Fibroblast of lung (primary cell): Measurements from ENCODE around the gene STIM1. TPM values are rescaled to one million over a fixed set of nuclear protein-coding genes. Genes with fewer than 3 reads are reported as not detected.

Experiments
- DNase-seq, 2 donors: peaks; one replicate each; pipeline versions ENCODE4 v3.0.0 to v3.0.0-alpha.2; 2010; ENCODE audit warnings: low read depth in 2 of 2
- H2AFZ ChIP-seq: 2 replicates; pipeline ENCODE4 v1.5.1; 2012; ENCODE audit warnings: low read length, control low read depth, inconsistent platforms
- H3K27ac ChIP-seq: 2 replicates; pipeline ENCODE4 v1.5.1; 2011; ENCODE audit warnings: low read length, control low read depth; ENCODE audit not compliant: insufficient read depth
- H3K27me3 ChIP-seq: 2 replicates; pipeline ENCODE4 v1.5.1; 2011; ENCODE audit warnings: mild to moderate bottlenecking, low read length; ENCODE audit not compliant: control insufficient read depth, insufficient read depth
- H3K36me3 ChIP-seq: 2 replicates; pipeline ENCODE4 v1.5.1; 2011; ENCODE audit warnings: low read length; ENCODE audit not compliant: control insufficient read depth, insufficient read depth
- H3K4me1 ChIP-seq: 2 replicates; pipeline ENCODE4 v1.5.1; 2011; ENCODE audit warnings: low read length; ENCODE audit not compliant: control insufficient read depth, insufficient read depth; ENCODE audit errors: extremely low read depth
- H3K4me2 ChIP-seq: 2 replicates; pipeline ENCODE4 v1.5.1; 2011; ENCODE audit warnings: low read length, control low read depth; ENCODE audit not compliant: insufficient read depth; ENCODE audit errors: extremely low read depth
- H3K4me3 ChIP-seq, 4 experiments: fragments of 200-600 bp in 1 of 4; sonication (generic) in 1 of 4; replicated peaks in 1 of 4; 2 replicates each; pipeline ENCODE4 v1.5.1; 2011 to 2016; ENCODE audit warnings: low read length in 4 of 4, low read depth in 3 of 4, mild to moderate bottlenecking in 3 of 4, control low read depth in 2 of 4, inconsistent platforms in 1 of 4, mixed read lengths in 1 of 4; ENCODE audit not compliant: insufficient read depth in 1 of 4; ENCODE audit errors: control extremely low read depth in 1 of 4
- H3K79me2 ChIP-seq: 2 replicates; pipeline ENCODE4 v1.5.1; 2012; ENCODE audit warnings: mild to moderate bottlenecking, low read length, inconsistent platforms; ENCODE audit not compliant: control insufficient read depth, insufficient read depth
- H3K9ac ChIP-seq: 2 replicates; pipeline ENCODE4 v1.5.1; 2011; ENCODE audit warnings: mild to moderate bottlenecking, low read length, control low read depth; ENCODE audit not compliant: insufficient read depth
- H3K9me3 ChIP-seq: 2 replicates; pipeline ENCODE4 v1.5.1; 2012; ENCODE audit warnings: low read depth, low read length; ENCODE audit not compliant: control insufficient read depth, insufficient read depth
- H4K20me1 ChIP-seq: 2 replicates; pipeline ENCODE4 v1.5.1; 2011; ENCODE audit warnings: low read length; ENCODE audit not compliant: control insufficient read depth, insufficient read depth; ENCODE audit errors: extremely low read depth
- CTCF ChIP-seq, 2 donors: IDR thresholded peaks in 1 of 2; conservative IDR thresholded peaks in 1 of 2; 1 replicate in 1 of 2; 2 replicates in 1 of 2; pipeline ENCODE4 v1.5.1; 2011 to 2012; ENCODE audit warnings: low read length in 2 of 2, control low read depth in 1 of 2, inconsistent platforms in 1 of 2, low read depth in 1 of 2, mild to moderate bottlenecking in 1 of 2
- EZH2 ChIP-seq: IDR thresholded peaks from 2 replicates; pipeline ENCODE4 v1.5.1; 2012; ENCODE audit warnings: low read length, control low read depth, mild to moderate bottlenecking; ENCODE audit errors: missing control alignments
- polyA plus RNA-seq, 2 donors: library from polyadenylated mRNA; depleted of rRNA in 1 of 2; stranded (reverse) in 1 of 2; unstranded in 1 of 2; fragments of >200 nt; gene quantifications; 2 replicates each; pipeline ENCODE4 v1.2.1, GENCODE V29; 2011 to 2012; ENCODE audit warnings: missing spikeins in 1 of 2
- total RNA-seq: library from RNA; depleted of rRNA; stranded (reverse); fragments of >200 nt; gene quantifications from 2 replicates; pipeline ENCODE4 v1.2.1, GENCODE V29; 2014

The STIM1 gene
- total and polyA plus RNA-seq, 2 donors (not counting 1 experiment from before 2014, with no cell fraction given): 38.1 to 44.6 TPM

GRCh38 chr11:3890014-3890413, 34.5 kb downstream of the STIM1 start:
- no peak for DNase-seq
- H3K9ac ChIP-seq: no peak overlapping the region
- no peak overlapping the region for H3K27ac ChIP-seq
- no peaks in the 10 kb centered on the region for H4K20me1 ChIP-seq
- no peak overlapping the region for H3K4me3 ChIP-seq
- no peaks in the 10 kb centered on the region for H3K4me1 ChIP-seq
- no peak overlapping the region for H3K4me2 ChIP-seq
- H2AFZ ChIP-seq: no peak overlapping the region
- TF ChIP-seq EZH2 (no peak), CTCF (conservative IDR thresholded peaks at IDR 0.05 in 1 of 2, IDR thresholded peaks at IDR 0.05 in 1 of 2; ENCODE audit: low read depth in 1 of 2, low read length in 2 of 2) (no peak)
- no peaks in the 10 kb centered on the region for H3K9me3 ChIP-seq
- no peaks in the 10 kb centered on the region for H3K36me3 ChIP-seq
- no peaks in the 10 kb centered on the region for H3K27me3 ChIP-seq
- H3K79me2 ChIP-seq: no peaks in the 10 kb centered on the region

GRCh38 chr11:3890806-3891205, 35.3 kb downstream of the STIM1 start:
- Histone ChIP-seq H3K4me1 (no peaks in the 10 kb centered on the region), H3K4me3 (no peak overlapping the region)

GRCh38 chr11:3891751-3892150, 36.3 kb downstream of the STIM1 start:
- H3K79me2 ChIP-seq: no peaks in the 10 kb centered on the region
- H3K4me1 ChIP-seq: no peaks in the 10 kb centered on the region
- DNase-seq: no peak
- H4K20me1 ChIP-seq: no peaks in the 10 kb centered on the region
- no peak overlapping the region for H3K9ac ChIP-seq
- no peak overlapping the region for H3K4me2 ChIP-seq
- H2AFZ ChIP-seq: no peak overlapping the region
- TF ChIP-seq EZH2 (no peak), CTCF (conservative IDR thresholded peaks at IDR 0.05 in 1 of 2, IDR thresholded peaks at IDR 0.05 in 1 of 2; ENCODE audit: low read depth in 1 of 2, low read length in 2 of 2) (no peak)
- no peaks in the 10 kb centered on the region for H3K9me3 ChIP-seq
- H3K27ac ChIP-seq: no peak overlapping the region
- no peaks in the 10 kb centered on the region for H3K36me3 ChIP-seq
- no peaks in the 10 kb centered on the region for H3K27me3 ChIP-seq
- H3K4me3 ChIP-seq: no peak overlapping the region

More at GRCh38 chr11:3890806-3891205, 35.3 kb downstream of the STIM1 start:
- Histone ChIP-seq H3K9me3 (no peaks in the 10 kb centered on the region), H3K79me2 (no peaks in the 10 kb centered on the region), H3K9ac (no peak overlapping the region), H4K20me1 (no peaks in the 10 kb centered on the region), H2AFZ (no peak overlapping the region), H3K27me3 (no peaks in the 10 kb centered on the region), H3K27ac (no peak overlapping the region), H3K36me3 (no peaks in the 10 kb centered on the region), H3K4me2 (no peak overlapping the region)
- TF ChIP-seq CTCF (conservative IDR thresholded peaks at IDR 0.05 in 1 of 2, IDR thresholded peaks at IDR 0.05 in 1 of 2; ENCODE audit: low read depth in 1 of 2, low read length in 2 of 2): no peak
- no peak for TF ChIP-seq EZH2
- DNase-seq: no peak
